Colonic mucosa (tissue), 4 donors: ENCODE results near the gene TEX52. TPM values are rescaled to one million over a fixed set of nuclear protein-coding genes. Genes with fewer than 3 reads are reported as not detected.

Source experiments
- DNase-seq: peaks from one replicate; pipeline ENCODE4 v3.0.0-alpha.2; 2020
- H3K27ac ChIP-seq: fragments of 200-600 bp; one replicate; pipeline ENCODE4 v1.8.0; 2021
- H3K27me3 ChIP-seq: fragments of 200-600 bp; one replicate; pipeline ENCODE4 v1.8.0; 2021
- H3K36me3 ChIP-seq: fragments of 200-600 bp; one replicate; pipeline ENCODE4 v1.8.0; 2021
- H3K4me1 ChIP-seq: fragments of 200-600 bp; one replicate; pipeline ENCODE4 v1.8.0; 2021; ENCODE audit warnings: mild to moderate bottlenecking
- H3K4me3 ChIP-seq: fragments of 200-600 bp; one replicate; pipeline ENCODE4 v1.8.0; 2021
- H3K9ac ChIP-seq, 2 donors: one replicate each; pipeline ENCODE4 v1.7.0; 2013; ENCODE audit warnings: control low read depth in 2 of 2, low read depth in 2 of 2, low read length in 2 of 2
- H3K9me3 ChIP-seq: fragments of 200-600 bp; one replicate; pipeline ENCODE4 v1.8.0; 2021
- CTCF ChIP-seq: fragments of 200-600 bp; IDR thresholded peaks from one replicate; pipeline ENCODE4 v1.8.0; 2022; ENCODE audit warnings: antibody characterized with exemption, mild to moderate bottlenecking
- intact Hi-C: fragments of 100-400 bp; cut with DNase I; formaldehyde crosslinking; loops from one replicate; pipeline ENCODE4 v1.14.1; 2022
- total RNA-seq, 2 donors: library from RNA; stranded (reverse); fragmentation: NEBNext Ultra II Directional in 1 of 2; extraction: Animal tissue kit (Norgen Biotek cat#: 25700) in 1 of 2; gene quantifications; one replicate each; pipeline ENCODE4 v1.2.1, GENCODE V29; 2021
- donor health status: healthy.
- donor health status: DM: no; HTN: no; CAD: no.
- donor health status: DM: no; HTN: no; CAD: no.

The TEX52 gene
- total RNA-seq, 2 donors from 2014 or later, result not detected

GRCh38 chr12:2803635-2804392 is 53.0 kb downstream of the TEX52 start:
- Histone ChIP-seq H3K4me3 (no peak overlapping the region), H3K36me3 (peaks cover 32% of the 10 kb centered on the region), H3K27ac (no peak overlapping the region), H3K9ac (no peak overlapping the region), H3K27me3 (no peaks in the 10 kb centered on the region), H3K9me3 (no peaks in the 10 kb centered on the region), H3K4me1 (no peaks in the 10 kb centered on the region)
- DNase-seq, result no peak
- intact Hi-C loops, result no loop called here
- TF ChIP-seq CTCF, result no peak

GRCh38 chr12:2801044-2801783 is 55.6 kb downstream of the TEX52 start:
- intact Hi-C loops, result no loop called here
- TF ChIP-seq CTCF, result no peak
- Histone ChIP-seq H3K36me3 (peaks cover 36% of the 10 kb centered on the region), H3K4me1 (peaks cover 8% of the 10 kb centered on the region), H3K9ac (no peak overlapping the region), H3K9me3 (no peaks in the 10 kb centered on the region), H3K27me3 (no peaks in the 10 kb centered on the region), H3K4me3 (no peak overlapping the region), H3K27ac (no peak overlapping the region)
- DNase-seq, result no peak

- H3K27me3 ChIP-seq, result no peaks in the 10 kb centered on the region
- intact Hi-C loops, result no loop called here
- no peak for DNase-seq
- no peak for TF ChIP-seq CTCF
- peaks cover 8% of the 10 kb centered on the region for H3K4me1 ChIP-seq
- no peaks in the 10 kb centered on the region for H3K9me3 ChIP-seq
- peaks cover 36% of the 10 kb centered on the region for H3K36me3 ChIP-seq
- no peak overlapping the region for H3K4me3 ChIP-seq
- no peak overlapping the region for H3K9ac ChIP-seq
- H3K27ac ChIP-seq, result no peak overlapping the region
Measured at GRCh38 chr12:2800046-2800570, 56.7 kb downstream of the TEX52 start.

Other genes starting within 250 kb of the TEX52 start
- gene FKBP4, start 62.1 kb downstream of the TEX52 start, total RNA-seq, result 100 to 1,000 TPM in 1 of 2 donors, 10 to 100 TPM in 1; 63.1 to 274 TPM
- gene ITFG2, start 44.4 kb downstream of the TEX52 start, total RNA-seq, result 10 to 100 TPM; 19.4 to 34.8 TPM
- under 1 TPM; 0.49 to 0.77 TPM for gene NRIP2, start 22.0 kb downstream of the TEX52 start, total RNA-seq
- 10 to 100 TPM; 18.4 to 89.3 TPM for gene FOXM1, start 20.1 kb upstream of the TEX52 start, total RNA-seq
- 10 to 100 TPM; 18.3 to 25.5 TPM for gene RHNO1, start 20.2 kb upstream of the TEX52 start, total RNA-seq
- 10 to 100 TPM; 10.1 to 12.6 TPM for gene TULP3, start 33.9 kb upstream of the TEX52 start, total RNA-seq
- gene TEAD4, start 102.4 kb upstream of the TEX52 start, total RNA-seq, result 10 to 100 TPM; 10.7 to 15.8 TPM
- gene TSPAN9, start 220.3 kb upstream of the TEX52 start, total RNA-seq, result 1 to 10 TPM; 4.7 to 9.9 TPM